Thyroid gland (tissue), 4 donors: ENCODE results near the gene PTAFR.

ENCODE experiments used
- POLR2A ChIP-seq, 2 donors: fragments of 450-650 bp; IDR thresholded peaks; one replicate each; pipeline ENCODE4 v1.6.1; 2017; ENCODE audit warnings: antibody characterized with exemption in 2 of 2, mild to moderate bottlenecking in 2 of 2, moderate library complexity in 1 of 2
- TF ChIP-seq, protein P1 (sequence below), 6 experiments: fragments of 200-600 bp in 3 of 6; fragments of 450-650 bp in 3 of 6; sonication (generic) in 3 of 6; IDR thresholded peaks; one replicate each; pipeline ENCODE4 v1.5.1; 2016 to 2019; ENCODE audit warnings: antibody characterized with exemption in 6 of 6, mild to moderate bottlenecking in 2 of 6, inconsistent platforms in 1 of 6, moderate library complexity in 1 of 6

GRCh38 chr1:28143496-28144202, 32.8 kb downstream of the PTAFR start:
- TF ChIP-seq, protein P1, sequence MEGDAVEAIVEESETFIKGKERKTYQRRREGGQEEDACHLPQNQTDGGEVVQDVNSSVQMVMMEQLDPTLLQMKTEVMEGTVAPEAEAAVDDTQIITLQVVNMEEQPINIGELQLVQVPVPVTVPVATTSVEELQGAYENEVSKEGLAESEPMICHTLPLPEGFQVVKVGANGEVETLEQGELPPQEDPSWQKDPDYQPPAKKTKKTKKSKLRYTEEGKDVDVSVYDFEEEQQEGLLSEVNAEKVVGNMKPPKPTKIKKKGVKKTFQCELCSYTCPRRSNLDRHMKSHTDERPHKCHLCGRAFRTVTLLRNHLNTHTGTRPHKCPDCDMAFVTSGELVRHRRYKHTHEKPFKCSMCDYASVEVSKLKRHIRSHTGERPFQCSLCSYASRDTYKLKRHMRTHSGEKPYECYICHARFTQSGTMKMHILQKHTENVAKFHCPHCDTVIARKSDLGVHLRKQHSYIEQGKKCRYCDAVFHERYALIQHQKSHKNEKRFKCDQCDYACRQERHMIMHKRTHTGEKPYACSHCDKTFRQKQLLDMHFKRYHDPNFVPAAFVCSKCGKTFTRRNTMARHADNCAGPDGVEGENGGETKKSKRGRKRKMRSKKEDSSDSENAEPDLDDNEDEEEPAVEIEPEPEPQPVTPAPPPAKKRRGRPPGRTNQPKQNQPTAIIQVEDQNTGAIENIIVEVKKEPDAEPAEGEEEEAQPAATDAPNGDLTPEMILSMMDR (IDR thresholded peaks at IDR 0.05) = no peak
- TF ChIP-seq POLR2A (IDR thresholded peaks at IDR 0.05) = no peak
